Upper lobe of right lung (tissue), 1 donor: ENCODE data around the gene GPRC5A. TPM values are rescaled to one million over a fixed set of nuclear protein-coding genes. Genes with fewer than 3 reads are reported as not detected.

Experiments used
- ATAC-seq: fragments of 200-7000 bp; cut with Tn5 transposase; one replicate; pipeline ENCODE4 v1.9.1; 2020; ENCODE audit warnings: mild to moderate bottlenecking, moderate library complexity
- DNase-seq: peaks from one replicate; pipeline ENCODE4 v3.0.0-alpha.2; 2020
- H3K27ac ChIP-seq: fragments of 200-600 bp; one replicate; pipeline ENCODE4 v1.8.0; 2022
- H3K27me3 ChIP-seq: fragments of 200-600 bp; one replicate; pipeline ENCODE4 v1.8.0; 2022; ENCODE audit warnings: mild to moderate bottlenecking
- H3K36me3 ChIP-seq: fragments of 200-600 bp; one replicate; pipeline ENCODE4 v1.8.0; 2022
- H3K4me1 ChIP-seq: fragments of 200-600 bp; one replicate; pipeline ENCODE4 v1.8.0; 2022
- H3K4me3 ChIP-seq: fragments of 200-600 bp; one replicate; pipeline ENCODE4 v1.8.0; 2022; ENCODE audit warnings: mild to moderate bottlenecking
- H3K9me3 ChIP-seq: fragments of 200-600 bp; one replicate; pipeline ENCODE4 v1.8.0; 2022
- CTCF ChIP-seq: fragments of 200-600 bp; IDR thresholded peaks from one replicate; pipeline ENCODE4 v1.8.0; 2022; ENCODE audit warnings: antibody characterized with exemption
- intact Hi-C: fragments of 100-400 bp; cut with DNase I; formaldehyde crosslinking; loops from one replicate; pipeline ENCODE4 v1.11.0; 2022
- total RNA-seq: library from RNA; stranded (reverse); fragmentation: NEBNext Ultra II Directional; extraction: Animal tissue kit (Norgen Biotek cat#: 25700); gene quantifications from one replicate; pipeline ENCODE4 v1.2.1, GENCODE V29; 2021
- donor health status: DM: no; HTN: yes; CAD: no; lungs with severe emphysema.

Gene GPRC5A
- total RNA-seq, 1 donor from 2014 or later: 886 TPM

DNA sequence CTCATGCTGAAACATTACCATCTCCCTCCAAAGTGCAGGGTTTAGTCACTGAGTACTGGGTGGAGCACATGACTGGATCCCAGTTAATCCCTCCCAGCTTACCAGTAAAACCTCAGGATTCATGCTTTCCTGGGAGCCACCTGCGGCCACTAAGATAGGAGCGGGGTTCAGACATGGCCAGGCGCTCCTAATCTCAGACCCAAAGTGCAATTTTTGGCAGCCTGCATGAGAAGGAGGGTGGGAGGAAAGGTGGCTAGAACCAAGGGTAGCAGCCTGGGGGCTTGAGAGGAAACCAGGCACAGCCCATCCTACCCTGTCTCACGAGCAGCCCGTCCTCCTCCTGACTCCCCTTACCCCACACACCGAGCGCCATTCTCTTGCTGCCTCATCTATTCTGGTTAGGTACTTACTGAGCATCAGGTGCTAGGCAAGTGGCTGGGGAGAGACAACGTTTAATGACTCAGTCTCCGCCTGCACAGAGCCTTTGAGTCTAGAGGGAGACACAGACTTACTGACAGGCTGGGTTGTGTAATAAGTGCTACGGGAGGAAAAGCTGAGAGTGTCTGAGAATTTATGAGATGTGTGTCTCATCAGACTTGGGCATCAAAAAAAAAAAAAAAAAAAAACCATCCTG, 9.9 kb downstream of the GPRC5A start:
- peak overlapping the region; percentile 58 for H3K27ac ChIP-seq
- no peak for TF ChIP-seq CTCF
- ATAC-seq: peak; percentile 45
- intact Hi-C loops: no loop called here
- H3K27me3 ChIP-seq: no peaks in the 10 kb centered on the region
- no peaks in the 10 kb centered on the region for H3K9me3 ChIP-seq
- peak overlapping the region; percentile 22 for H3K4me3 ChIP-seq
- DNase-seq: no peak
- H3K4me1 ChIP-seq: peaks cover 21% of the 10 kb centered on the region
- H3K36me3 ChIP-seq: no peaks in the 10 kb centered on the region

DNA sequence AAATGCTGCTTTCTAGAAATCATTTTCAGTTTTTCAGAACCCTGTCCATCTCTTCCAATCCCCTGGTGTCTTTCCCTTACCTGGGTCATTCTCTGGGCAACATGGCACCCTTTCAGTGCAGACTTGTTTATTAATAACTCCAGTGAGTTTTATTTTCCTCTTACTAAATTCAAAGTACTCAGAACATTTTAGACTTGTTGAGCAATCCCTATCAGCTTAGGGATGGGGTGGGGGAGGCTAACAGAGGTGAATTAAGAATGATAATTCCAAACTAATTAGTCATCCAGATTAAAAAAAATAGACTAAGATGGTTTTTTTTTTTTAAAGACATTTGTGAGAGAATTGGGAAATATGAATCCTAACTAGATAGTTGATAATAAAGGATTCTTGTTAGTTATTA, 10.7 kb downstream of the GPRC5A start:
- no peak for TF ChIP-seq CTCF
- H3K27ac ChIP-seq: peak overlapping the region; percentile 58
- ATAC-seq (no peak), DNase-seq (no peak)
- intact Hi-C loops: no loop called here
- peaks cover 21% of the 10 kb centered on the region for H3K4me1 ChIP-seq
- H3K9me3 ChIP-seq: no peaks in the 10 kb centered on the region
- no peaks in the 10 kb centered on the region for H3K27me3 ChIP-seq
- H3K4me3 ChIP-seq: peak overlapping the region; percentile 22
- no peaks in the 10 kb centered on the region for H3K36me3 ChIP-seq

DNA sequence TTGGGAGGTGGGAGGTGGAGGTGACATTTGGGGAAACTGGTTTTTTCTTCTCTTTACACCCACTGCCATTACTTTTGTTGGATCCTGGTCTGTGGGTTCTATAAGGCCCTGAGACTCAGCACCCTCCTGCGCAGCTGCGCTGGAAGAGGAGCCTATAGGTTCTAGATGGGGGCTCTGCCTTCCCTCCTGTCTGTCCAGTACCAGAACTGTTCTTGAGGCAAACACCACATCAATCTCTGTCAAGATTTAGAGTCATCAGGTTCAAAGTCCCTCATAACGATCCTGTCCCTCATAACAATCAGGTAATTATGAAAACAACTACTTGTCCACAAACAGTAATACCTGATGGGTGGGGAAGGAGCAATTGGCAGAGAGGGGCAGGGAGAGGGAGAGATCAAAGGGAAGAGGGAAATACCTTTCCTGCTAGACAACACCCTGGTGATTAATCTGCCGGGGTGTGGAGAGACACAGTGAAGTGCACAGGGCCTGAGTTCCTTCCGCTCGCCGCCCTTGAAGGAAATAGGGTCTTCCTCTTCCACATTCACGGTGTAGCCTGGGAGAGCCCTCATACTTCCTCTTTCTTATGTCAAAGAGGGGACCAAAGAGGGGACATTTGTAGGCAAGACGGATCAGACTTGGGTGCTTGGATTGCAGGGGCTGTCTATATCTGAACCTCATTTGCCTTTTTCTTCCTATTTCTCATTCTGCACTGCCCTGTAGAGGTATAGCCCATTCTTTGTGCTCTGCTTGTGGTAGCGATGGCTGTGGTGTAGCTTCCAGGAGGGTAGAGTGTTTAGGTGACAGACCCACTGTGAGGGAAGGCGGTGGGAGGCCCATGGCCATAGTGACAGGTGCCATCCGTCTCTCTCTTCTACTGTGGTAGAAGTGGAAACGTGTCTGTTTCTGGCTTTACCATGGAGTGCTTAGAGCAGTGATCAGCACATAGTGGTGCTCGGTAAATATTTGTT, 12.6 kb downstream of the GPRC5A start:
- TF ChIP-seq CTCF: no peak
- peaks cover 21% of the 10 kb centered on the region for H3K4me1 ChIP-seq
- H3K4me3 ChIP-seq: no peak overlapping the region
- peak; percentile 17 for ATAC-seq
- DNase-seq: no peak
- intact Hi-C loops: no loop called here
- no peaks in the 10 kb centered on the region for H3K27me3 ChIP-seq
- no peaks in the 10 kb centered on the region for H3K9me3 ChIP-seq
- H3K27ac ChIP-seq: peak overlapping the region; percentile 30
- no peaks in the 10 kb centered on the region for H3K36me3 ChIP-seq

- Histone ChIP-seq H3K4me1 (peaks cover 19% of the 10 kb centered on the region), H3K27me3 (no peaks in the 10 kb centered on the region), H3K36me3 (no peaks in the 10 kb centered on the region), H3K9me3 (no peaks in the 10 kb centered on the region), H3K4me3 (no peak overlapping the region), H3K27ac (no peak overlapping the region)
- DNase-seq: no peak
- no peak for ATAC-seq
- intact Hi-C loops: no loop called here
- no peak for TF ChIP-seq CTCF
Observed at GRCh38 chr12:12907552-12907951, 16.2 kb downstream of the GPRC5A start.

- Histone ChIP-seq H3K36me3 (peaks cover 1% of the 10 kb centered on the region), H3K9me3 (no peaks in the 10 kb centered on the region), H3K27me3 (no peaks in the 10 kb centered on the region), H3K27ac (no peak overlapping the region), H3K4me3 (no peak overlapping the region), H3K4me1 (peaks cover 16% of the 10 kb centered on the region)
- intact Hi-C loops: no loop called here
- ATAC-seq (no peak), DNase-seq (no peak)
- no peak for TF ChIP-seq CTCF
Observed at GRCh38 chr12:12908252-12908651, 16.9 kb downstream of the GPRC5A start.
